Muscle layer of colon (tissue), 2 donors: ENCODE measurements around the gene IGF1R.
A peak's percentile ranks its signal among the peaks of the same experiment; 100 is the strongest.

Experiments used
- H3K27ac ChIP-seq: one replicate; pipeline ENCODE4 v1.7.0; 2013; ENCODE audit warnings: low read depth, mild to moderate bottlenecking, low read length, moderate library complexity
- H3K27me3 ChIP-seq, 2 donors: one replicate each; pipeline ENCODE4 v1.7.0; 2013; ENCODE audit warnings: low read length in 2 of 2, mild to moderate bottlenecking in 2 of 2; ENCODE audit not compliant: insufficient read depth in 2 of 2, control insufficient read depth in 1 of 2
- H3K36me3 ChIP-seq: one replicate; pipeline ENCODE4 v1.7.0; 2013; ENCODE audit warnings: mild to moderate bottlenecking, low read length; ENCODE audit not compliant: insufficient read depth
- H3K4me1 ChIP-seq: one replicate; pipeline ENCODE4 v1.7.0; 2013; ENCODE audit warnings: mild to moderate bottlenecking, low read length; ENCODE audit not compliant: insufficient read depth
- H3K4me3 ChIP-seq, 2 donors: one replicate each; pipeline ENCODE4 v1.7.0; 2013; ENCODE audit warnings: low read length in 2 of 2, low read depth in 1 of 2, mild to moderate bottlenecking in 1 of 2, moderate library complexity in 1 of 2
- H3K9ac ChIP-seq: one replicate; pipeline ENCODE4 v1.7.0; 2013; ENCODE audit warnings: low read length
- H3K9me3 ChIP-seq: one replicate; pipeline ENCODE4 v1.7.0; 2013; ENCODE audit warnings: mild to moderate bottlenecking, low read length
- donor health status: abdominal sarcoma.
- donor health status: Adenocarcinoma of cecum.

Gene IGF1R

DNA sequence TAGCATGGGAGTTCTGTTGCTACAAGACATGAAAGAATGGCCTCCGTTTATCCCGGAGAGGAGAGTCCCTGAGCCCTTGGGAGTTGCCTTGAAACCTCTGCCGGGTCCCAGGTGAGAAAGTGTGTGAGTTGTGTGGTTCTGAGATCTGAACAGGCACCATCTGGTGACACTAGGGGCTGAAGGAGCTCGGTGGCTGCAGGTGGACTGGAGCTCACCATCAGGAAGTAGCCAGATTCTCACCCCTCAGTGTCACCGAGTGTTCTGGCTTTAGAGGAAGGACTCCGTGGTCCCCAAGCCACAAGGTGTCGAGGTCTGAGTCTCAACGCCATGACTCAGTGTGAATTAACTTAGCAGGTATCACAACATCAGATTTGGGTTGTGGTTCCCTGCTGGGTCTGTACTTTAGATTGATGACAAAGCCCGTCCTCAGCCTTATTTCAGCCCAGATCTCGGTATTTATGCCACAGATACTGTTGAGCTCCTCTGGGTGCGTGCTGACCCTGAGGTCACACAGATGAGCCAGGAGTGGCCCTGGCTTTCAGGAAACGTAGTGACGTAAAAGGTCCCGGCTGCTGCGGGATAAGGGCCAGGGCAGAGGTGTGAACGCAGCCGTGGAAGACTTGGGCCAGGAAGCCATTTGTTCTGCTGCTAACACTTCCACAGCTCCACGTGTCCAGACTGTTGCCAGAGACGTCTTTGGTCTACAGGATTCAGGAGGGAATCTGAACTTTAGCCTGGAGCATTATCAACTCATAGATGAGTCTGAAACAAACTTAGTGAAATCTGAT, 304.9 kb downstream of the IGF1R start:
- Histone ChIP-seq H3K27ac (peak overlapping the region; percentile 79), H3K36me3 (peaks cover 51% of the 10 kb centered on the region), H3K27me3 (no peaks in the 10 kb centered on the region), H3K4me1 (peaks cover 39% of the 10 kb centered on the region), H3K9ac (peak overlapping the region; percentile 23), H3K4me3 (no peak overlapping the region), H3K9me3 (no peaks in the 10 kb centered on the region)

DNA sequence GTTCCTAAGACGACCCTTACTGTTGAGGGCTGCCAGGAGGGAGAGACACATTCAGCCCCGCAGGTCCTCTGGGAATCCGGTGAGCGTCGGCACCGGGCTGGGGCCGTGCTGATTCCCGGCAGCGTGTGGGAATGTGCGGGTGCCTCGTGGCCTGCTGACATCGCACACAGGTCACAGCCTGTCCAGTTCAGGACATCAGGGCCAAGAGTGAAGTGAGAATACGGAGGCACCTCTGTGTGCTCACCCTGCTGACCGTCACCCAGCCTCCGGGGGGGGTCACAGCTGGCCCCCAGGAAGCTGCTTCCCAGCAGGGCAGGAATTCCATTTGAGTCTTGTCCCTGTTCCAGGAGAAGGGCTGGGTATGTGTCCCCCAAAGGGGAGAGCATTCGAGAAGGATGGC, 305.6 kb downstream of the IGF1R start:
- Histone ChIP-seq H3K27ac (peak overlapping the region; percentile 79), H3K4me3 (no peak overlapping the region), H3K27me3 (no peaks in the 10 kb centered on the region), H3K9me3 (no peaks in the 10 kb centered on the region), H3K36me3 (peaks cover 43% of the 10 kb centered on the region), H3K9ac (peak overlapping the region; percentile 23), H3K4me1 (peaks cover 39% of the 10 kb centered on the region)

DNA sequence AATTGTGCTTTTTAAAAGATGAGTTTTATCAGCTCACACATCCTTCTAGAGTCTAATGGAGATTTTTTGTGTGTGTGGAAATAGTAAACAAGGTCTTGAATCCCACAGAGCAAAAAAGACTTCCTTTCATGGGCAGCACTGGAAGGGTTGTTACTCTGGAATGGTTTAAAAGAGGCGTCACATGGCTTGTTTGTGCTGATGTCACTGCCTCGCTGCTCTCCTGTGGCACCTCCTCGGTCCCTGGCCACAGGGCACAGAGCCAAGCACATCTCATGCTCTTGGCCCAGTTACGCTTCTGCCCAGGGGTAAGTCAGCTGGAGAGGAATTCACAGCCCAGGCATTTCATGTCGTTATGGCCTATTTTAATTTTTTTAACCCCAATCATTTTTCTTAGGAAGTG, 306.1 kb downstream of the IGF1R start:
- Histone ChIP-seq H3K27me3 (no peaks in the 10 kb centered on the region), H3K4me1 (peaks cover 39% of the 10 kb centered on the region), H3K9me3 (no peaks in the 10 kb centered on the region), H3K4me3 (no peak overlapping the region), H3K9ac (peak overlapping the region; percentile 23), H3K36me3 (peaks cover 42% of the 10 kb centered on the region), H3K27ac (peak overlapping the region; percentile 79)

DNA sequence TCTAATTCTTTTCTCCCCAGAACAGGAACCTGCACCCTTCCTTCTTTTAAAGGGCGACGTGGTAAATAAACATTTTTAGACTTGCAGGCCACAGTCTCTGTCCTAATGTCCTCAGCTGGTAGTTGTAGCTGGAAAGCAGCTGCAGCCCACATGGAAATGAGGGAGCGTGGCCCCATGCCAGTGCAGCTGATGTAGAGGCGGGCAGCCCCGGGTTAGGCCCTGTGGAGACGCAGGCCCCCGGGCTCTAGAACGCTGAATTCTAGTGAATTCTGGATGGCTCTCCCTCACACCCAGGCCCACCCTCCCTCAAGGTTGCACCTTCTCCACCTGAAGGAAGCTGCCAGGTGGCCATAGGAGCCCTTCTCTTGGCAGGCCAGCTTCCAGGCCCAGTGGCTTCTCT, 307.0 kb downstream of the IGF1R start:
- peaks cover 40% of the 10 kb centered on the region for H3K36me3 ChIP-seq
- no peaks in the 10 kb centered on the region for H3K27me3 ChIP-seq
- H3K9me3 ChIP-seq: no peaks in the 10 kb centered on the region
- H3K4me3 ChIP-seq: no peak overlapping the region
- H3K9ac ChIP-seq: no peak overlapping the region
- H3K27ac ChIP-seq: peak overlapping the region; percentile 79
- H3K4me1 ChIP-seq: peaks cover 39% of the 10 kb centered on the region

DNA sequence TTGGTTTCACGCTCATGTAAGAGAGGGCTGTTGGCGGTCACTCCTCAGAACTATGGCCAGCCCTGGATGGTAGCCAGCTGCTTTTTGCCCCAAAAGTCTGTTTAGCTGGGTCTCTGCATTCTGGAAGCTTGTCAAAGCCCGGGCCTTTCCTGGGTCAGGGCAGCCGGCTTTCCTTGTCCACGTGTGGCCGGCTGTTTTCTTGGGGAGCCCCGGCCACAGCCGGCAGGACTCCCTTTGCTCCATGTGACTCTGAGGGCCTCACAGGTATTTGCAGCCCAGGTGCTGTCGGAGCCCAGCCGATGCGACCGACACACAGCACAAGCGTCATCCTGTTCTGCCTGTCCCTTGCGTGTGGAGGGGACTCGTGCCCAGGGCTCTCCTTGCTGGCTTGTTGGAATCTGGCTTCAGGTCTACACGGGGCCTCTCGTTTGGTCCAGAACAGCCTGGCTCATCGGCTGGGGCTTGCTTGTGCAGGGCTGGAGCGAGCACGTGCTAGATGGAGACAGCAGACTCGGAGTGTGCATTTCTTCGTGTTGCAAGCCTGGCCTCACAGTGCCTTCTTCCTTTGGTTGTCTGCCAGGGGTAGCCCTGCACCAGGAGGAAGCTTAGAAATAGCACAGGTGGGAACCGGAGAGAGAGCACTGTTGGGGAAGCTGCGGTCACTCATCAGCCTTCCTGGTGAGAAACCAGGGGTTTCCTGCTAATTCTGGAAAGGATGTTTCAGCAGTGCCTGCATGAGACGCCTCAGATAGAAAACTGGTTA, 307.8 kb downstream of the IGF1R start:
- peaks cover 40% of the 10 kb centered on the region for H3K36me3 ChIP-seq
- no peak overlapping the region for H3K9ac ChIP-seq
- H3K27me3 ChIP-seq: no peaks in the 10 kb centered on the region

DNA sequence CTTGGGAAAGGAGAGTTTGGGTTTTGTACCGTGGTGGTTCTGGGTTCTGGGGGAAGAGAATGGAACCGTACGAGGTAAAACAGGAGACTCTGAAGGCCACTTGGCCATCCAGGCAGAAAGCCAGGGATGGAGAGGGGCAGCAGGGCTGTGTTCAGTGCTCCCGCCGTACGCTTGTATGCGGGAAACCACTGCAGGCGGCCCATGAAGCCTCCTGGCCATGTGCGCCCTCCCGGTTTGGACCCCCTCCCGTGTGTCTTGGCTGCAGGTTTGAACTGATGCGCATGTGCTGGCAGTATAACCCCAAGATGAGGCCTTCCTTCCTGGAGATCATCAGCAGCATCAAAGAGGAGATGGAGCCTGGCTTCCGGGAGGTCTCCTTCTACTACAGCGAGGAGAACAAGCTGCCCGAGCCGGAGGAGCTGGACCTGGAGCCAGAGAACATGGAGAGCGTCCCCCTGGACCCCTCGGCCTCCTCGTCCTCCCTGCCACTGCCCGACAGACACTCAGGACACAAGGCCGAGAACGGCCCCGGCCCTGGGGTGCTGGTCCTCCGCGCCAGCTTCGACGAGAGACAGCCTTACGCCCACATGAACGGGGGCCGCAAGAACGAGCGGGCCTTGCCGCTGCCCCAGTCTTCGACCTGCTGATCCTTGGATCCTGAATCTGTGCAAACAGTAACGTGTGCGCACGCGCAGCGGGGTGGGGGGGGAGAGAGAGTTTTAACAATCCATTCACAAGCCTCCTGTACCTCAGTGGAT, 308.6 kb downstream of the IGF1R start:
- H3K4me1 ChIP-seq: peaks cover 39% of the 10 kb centered on the region
- no peak overlapping the region for H3K27ac ChIP-seq
- H3K9me3 ChIP-seq: no peaks in the 10 kb centered on the region
- no peak overlapping the region for H3K4me3 ChIP-seq
- no peaks in the 10 kb centered on the region for H3K27me3 ChIP-seq
- no peak overlapping the region for H3K9ac ChIP-seq
- peaks cover 41% of the 10 kb centered on the region for H3K36me3 ChIP-seq

More for the DNA sequence above, 307.8 kb downstream of the IGF1R start:
- peaks cover 39% of the 10 kb centered on the region for H3K4me1 ChIP-seq
- no peak overlapping the region for H3K4me3 ChIP-seq
- H3K27ac ChIP-seq: peak overlapping the region; percentile 79
- no peaks in the 10 kb centered on the region for H3K9me3 ChIP-seq

DNA sequence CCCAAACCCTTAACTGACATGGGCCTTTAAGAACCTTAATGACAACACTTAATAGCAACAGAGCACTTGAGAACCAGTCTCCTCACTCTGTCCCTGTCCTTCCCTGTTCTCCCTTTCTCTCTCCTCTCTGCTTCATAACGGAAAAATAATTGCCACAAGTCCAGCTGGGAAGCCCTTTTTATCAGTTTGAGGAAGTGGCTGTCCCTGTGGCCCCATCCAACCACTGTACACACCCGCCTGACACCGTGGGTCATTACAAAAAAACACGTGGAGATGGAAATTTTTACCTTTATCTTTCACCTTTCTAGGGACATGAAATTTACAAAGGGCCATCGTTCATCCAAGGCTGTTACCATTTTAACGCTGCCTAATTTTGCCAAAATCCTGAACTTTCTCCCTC, 309.3 kb downstream of the IGF1R start:
- Histone ChIP-seq H3K27ac (no peak overlapping the region), H3K9ac (no peak overlapping the region), H3K4me1 (peaks cover 34% of the 10 kb centered on the region), H3K4me3 (no peak overlapping the region), H3K9me3 (no peaks in the 10 kb centered on the region), H3K36me3 (peaks cover 40% of the 10 kb centered on the region), H3K27me3 (no peaks in the 10 kb centered on the region)

DNA sequence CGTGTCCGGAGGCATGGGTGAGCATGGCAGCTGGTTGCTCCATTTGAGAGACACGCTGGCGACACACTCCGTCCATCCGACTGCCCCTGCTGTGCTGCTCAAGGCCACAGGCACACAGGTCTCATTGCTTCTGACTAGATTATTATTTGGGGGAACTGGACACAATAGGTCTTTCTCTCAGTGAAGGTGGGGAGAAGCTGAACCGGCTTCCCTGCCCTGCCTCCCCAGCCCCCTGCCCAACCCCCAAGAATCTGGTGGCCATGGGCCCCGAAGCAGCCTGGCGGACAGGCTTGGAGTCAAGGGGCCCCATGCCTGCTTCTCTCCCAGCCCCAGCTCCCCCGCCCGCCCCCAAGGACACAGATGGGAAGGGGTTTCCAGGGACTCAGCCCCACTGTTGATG, 309.7 kb downstream of the IGF1R start:
- Histone ChIP-seq H3K27ac (no peak overlapping the region), H3K9me3 (no peaks in the 10 kb centered on the region), H3K27me3 (no peaks in the 10 kb centered on the region), H3K9ac (no peak overlapping the region), H3K4me3 (no peak overlapping the region), H3K36me3 (peaks cover 40% of the 10 kb centered on the region), H3K4me1 (peaks cover 29% of the 10 kb centered on the region)

DNA sequence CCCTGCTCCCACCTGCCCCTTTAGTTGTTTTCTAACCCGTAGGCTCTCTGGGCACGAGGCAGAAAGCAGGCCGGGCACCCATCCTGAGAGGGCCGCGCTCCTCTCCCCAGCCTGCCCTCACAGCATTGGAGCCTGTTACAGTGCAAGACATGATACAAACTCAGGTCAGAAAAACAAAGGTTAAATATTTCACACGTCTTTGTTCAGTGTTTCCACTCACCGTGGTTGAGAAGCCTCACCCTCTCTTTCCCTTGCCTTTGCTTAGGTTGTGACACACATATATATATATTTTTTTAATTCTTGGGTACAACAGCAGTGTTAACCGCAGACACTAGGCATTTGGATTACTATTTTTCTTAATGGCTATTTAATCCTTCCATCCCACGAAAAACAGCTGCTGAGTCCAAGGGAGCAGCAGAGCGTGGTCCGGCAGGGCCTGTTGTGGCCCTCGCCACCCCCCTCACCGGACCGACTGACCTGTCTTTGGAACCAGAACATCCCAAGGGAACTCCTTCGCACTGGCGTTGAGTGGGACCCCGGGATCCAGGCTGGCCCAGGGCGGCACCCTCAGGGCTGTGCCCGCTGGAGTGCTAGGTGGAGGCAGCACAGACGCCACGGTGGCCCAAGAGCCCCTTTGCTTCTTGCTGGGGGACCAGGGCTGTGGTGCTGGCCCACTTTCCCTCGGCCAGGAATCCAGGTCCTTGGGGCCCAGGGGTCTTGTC, 310.7 kb downstream of the IGF1R start:
- Histone ChIP-seq H3K27ac (no peak overlapping the region), H3K36me3 (peaks cover 40% of the 10 kb centered on the region), H3K4me1 (peaks cover 19% of the 10 kb centered on the region), H3K27me3 (no peaks in the 10 kb centered on the region), H3K9me3 (no peaks in the 10 kb centered on the region), H3K4me3 (no peak overlapping the region), H3K9ac (no peak overlapping the region)

DNA sequence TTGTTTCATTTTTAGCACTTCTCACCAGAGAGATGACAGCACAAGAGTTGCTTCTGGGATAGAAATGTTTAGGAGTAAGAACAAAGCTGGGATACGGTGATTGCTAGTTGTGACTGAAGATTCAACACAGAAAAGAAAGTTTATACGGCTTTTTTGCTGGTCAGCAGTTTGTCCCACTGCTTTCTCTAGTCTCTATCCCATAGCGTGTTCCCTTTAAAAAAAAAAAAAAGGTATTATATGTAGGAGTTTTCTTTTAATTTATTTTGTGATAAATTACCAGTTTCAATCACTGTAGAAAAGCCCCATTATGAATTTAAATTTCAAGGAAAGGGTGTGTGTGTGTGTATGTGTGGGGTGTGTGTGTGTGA, 311.3 kb downstream of the IGF1R start:
- Histone ChIP-seq H3K36me3 (peaks cover 40% of the 10 kb centered on the region), H3K4me3 (no peak overlapping the region), H3K27me3 (no peaks in the 10 kb centered on the region), H3K9me3 (no peaks in the 10 kb centered on the region), H3K27ac (no peak overlapping the region), H3K9ac (no peak overlapping the region), H3K4me1 (peaks cover 14% of the 10 kb centered on the region)

DNA sequence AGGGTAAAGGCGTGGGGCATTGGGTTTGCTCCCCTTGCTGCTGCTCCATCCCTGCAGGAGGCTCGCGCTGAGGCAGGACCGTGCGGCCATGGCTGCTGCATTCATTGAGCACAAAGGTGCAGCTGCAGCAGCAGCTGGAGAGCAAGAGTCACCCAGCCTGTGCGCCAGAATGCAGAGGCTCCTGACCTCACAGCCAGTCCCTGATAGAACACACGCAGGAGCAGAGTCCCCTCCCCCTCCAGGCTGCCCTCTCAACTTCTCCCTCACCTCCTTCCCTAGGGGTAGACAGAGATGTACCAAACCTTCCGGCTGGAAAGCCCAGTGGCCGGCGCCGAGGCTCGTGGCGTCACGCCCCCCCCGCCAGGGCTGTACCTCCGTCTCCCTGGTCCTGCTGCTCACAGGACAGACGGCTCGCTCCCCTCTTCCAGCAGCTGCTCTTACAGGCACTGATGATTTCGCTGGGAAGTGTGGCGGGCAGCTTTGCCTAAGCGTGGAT, 312.3 kb downstream of the IGF1R start:
- Histone ChIP-seq H3K27me3 (no peaks in the 10 kb centered on the region), H3K36me3 (peaks cover 40% of the 10 kb centered on the region), H3K9ac (no peak overlapping the region), H3K4me1 (peaks cover 4% of the 10 kb centered on the region), H3K27ac (no peak overlapping the region), H3K4me3 (no peak overlapping the region), H3K9me3 (no peaks in the 10 kb centered on the region)
